Prostate gland (tissue), 2 donors: ENCODE measurements around the gene RNF149.

Source experiments
- POLR2A ChIP-seq: fragments of 450-650 bp; IDR thresholded peaks from one replicate; pipeline ENCODE4 v1.6.1; 2016; ENCODE audit warnings: antibody characterized with exemption, mild to moderate bottlenecking
- TF ChIP-seq, protein P1 (sequence below), 4 experiments: fragments of 200-600 bp in 2 of 4; fragments of 450-650 bp in 2 of 4; sonication (generic) in 2 of 4; IDR thresholded peaks; 1 replicate in 3 of 4; 2 replicates in 1 of 4; pipeline ENCODE4 v1.5.1; 2016 to 2019; ENCODE audit warnings: antibody characterized with exemption in 4 of 4, mild to moderate bottlenecking in 2 of 4, moderate library complexity in 2 of 4

DNA sequence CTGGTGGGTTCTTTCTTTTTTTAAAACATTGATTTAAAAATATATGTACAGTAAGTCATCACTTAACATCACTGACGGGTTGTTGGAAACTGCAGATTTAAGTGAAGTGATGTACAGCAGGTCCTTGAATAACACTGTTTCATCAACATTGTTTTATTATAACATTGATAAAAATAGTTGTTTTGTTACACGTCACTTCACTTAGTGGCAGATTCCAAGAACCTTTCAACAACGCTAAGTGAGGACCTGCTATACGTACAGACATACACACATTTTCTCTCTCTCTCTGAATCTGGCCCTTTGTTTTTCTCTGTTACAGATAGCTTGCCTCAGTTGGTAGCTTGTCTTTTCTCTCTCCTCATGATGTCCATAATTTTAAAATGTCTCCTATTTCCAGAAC lies 46.4 kb downstream of the RNF149 start:
- TF ChIP-seq, protein P1, sequence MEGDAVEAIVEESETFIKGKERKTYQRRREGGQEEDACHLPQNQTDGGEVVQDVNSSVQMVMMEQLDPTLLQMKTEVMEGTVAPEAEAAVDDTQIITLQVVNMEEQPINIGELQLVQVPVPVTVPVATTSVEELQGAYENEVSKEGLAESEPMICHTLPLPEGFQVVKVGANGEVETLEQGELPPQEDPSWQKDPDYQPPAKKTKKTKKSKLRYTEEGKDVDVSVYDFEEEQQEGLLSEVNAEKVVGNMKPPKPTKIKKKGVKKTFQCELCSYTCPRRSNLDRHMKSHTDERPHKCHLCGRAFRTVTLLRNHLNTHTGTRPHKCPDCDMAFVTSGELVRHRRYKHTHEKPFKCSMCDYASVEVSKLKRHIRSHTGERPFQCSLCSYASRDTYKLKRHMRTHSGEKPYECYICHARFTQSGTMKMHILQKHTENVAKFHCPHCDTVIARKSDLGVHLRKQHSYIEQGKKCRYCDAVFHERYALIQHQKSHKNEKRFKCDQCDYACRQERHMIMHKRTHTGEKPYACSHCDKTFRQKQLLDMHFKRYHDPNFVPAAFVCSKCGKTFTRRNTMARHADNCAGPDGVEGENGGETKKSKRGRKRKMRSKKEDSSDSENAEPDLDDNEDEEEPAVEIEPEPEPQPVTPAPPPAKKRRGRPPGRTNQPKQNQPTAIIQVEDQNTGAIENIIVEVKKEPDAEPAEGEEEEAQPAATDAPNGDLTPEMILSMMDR (IDR thresholded peaks at IDR 0.05), result no peak
- TF ChIP-seq POLR2A, result no peak
